Activated naive CD8-positive, alpha-beta T cell treated with anti-CD3 and anti-CD28 coated beads, Interleukin-2, amount 50 U/mL, for 24 hours (primary cell): ENCODE measurements around the gene FLOT1.

Experiments
- ATAC-seq: fragments of 150-1000 bp; cut with Tn5 transposase; one replicate; pipeline ENCODE4 v1.10.0; 2021
- DNase-seq: peaks from one replicate; pipeline ENCODE4 v3.0.0; 2021
- H3K27ac Mint-ChIP-seq: one replicate; pipeline ENCODE4 v1.8.0; 2021; ENCODE audit warnings: mild to moderate bottlenecking, mixed read lengths
- H3K27me3 Mint-ChIP-seq: one replicate; pipeline ENCODE4 v1.8.0; 2021; ENCODE audit warnings: mixed read lengths
- H3K36me3 Mint-ChIP-seq: one replicate; pipeline ENCODE4 v1.8.0; 2021; ENCODE audit warnings: low read depth, mixed read lengths
- H3K4me1 Mint-ChIP-seq: one replicate; pipeline ENCODE4 v1.8.0; 2021; ENCODE audit warnings: mixed read lengths
- H3K4me3 Mint-ChIP-seq: one replicate; pipeline ENCODE4 v1.8.0; 2021; ENCODE audit warnings: mild to moderate bottlenecking, moderate library complexity, mixed read lengths
- H3K9me3 Mint-ChIP-seq: one replicate; pipeline ENCODE4 v1.8.0; 2021; ENCODE audit warnings: mixed read lengths

The FLOT1 gene

DNA sequence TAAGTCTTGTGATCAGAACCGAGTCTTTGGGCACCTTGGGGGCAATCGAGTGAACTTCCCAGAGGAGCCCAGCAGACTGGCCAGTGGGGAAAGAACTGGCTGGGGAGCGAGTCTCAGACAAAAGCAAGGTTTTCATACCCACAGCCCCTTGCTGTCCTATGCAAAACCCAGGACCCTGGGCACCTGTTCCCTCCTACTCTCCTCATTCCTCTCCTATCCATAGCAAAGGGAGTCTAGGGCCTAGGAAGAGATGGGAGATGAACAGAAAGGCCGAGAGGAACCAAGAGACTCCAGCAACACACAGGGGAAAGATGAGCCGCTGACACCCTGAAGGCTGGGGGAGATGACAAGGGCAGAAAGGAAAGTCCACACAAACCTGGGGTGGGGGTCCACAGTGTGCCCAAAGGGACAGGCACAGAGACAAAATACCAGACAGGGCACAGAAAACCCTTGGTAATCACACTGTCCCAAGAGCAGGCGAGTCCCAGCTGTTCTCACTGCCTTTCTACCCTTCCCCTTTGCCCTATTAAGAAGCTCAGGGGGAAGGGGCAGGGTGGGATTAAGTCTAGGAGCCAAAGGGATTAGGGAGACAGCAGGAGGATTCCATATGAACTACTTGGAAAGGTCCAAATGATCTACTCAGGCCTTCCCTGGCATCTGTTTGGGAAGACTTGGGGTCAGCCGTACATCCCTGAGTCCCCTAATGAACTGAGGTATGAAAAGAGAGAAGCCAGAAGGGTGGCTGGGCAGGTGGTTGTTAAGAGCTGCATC is 62.5 kb downstream of the FLOT1 start:
- Mint-ChIP-seq H3K9me3 (no peaks in the 10 kb centered on the region), H3K36me3 (peaks cover 81% of the 10 kb centered on the region), H3K27me3 (no peaks in the 10 kb centered on the region), H3K27ac (peak overlapping the region; percentile 98), H3K4me3 (peak overlapping the region; percentile 100), H3K4me1 (peaks cover 38% of the 10 kb centered on the region)
- ATAC-seq (no peak), DNase-seq (no peak)

DNA sequence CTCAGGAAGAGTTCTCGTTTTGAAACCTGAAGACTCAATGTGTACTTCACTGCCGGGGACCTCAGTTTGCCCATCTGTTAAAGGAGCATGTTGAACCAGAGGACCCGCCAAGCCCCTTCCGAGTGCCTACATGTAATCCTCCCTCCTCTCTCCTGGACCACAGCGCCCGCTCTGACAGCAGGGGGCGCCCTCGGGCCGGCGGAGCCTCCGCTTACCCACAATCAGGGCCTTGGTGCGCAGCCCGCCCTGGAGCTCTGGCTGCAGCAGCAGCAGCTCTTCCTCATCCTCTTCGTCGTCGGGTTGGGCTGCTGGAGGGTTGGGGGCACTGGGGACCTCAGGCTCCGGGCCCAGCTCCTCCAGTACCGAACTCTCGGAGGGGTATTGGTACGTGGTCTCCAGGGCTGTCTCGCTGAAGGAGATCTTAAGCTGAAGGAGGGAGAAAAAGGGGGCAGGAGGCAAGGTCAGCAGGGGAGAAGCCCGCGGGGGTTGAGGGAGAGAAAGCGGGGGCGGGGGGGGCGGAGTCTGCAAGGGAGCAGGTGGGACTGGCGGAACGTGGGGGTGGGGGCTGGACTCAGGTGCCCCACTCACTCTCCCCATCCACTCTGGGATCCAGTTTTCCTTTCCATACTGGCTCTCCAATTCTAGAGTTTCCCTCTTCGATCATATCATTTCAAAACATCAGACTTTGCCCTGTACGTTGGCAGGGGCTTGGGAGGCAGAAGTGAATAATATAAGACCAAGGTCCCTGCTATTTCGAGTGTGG is 63.3 kb downstream of the FLOT1 start:
- H3K27ac Mint-ChIP-seq: peak overlapping the region; percentile 98
- no peaks in the 10 kb centered on the region for H3K27me3 Mint-ChIP-seq
- DNase-seq (peak; percentile 95), ATAC-seq (peak; percentile 52)
- no peaks in the 10 kb centered on the region for H3K9me3 Mint-ChIP-seq
- peak overlapping the region; percentile 100 for H3K4me3 Mint-ChIP-seq
- peaks cover 75% of the 10 kb centered on the region for H3K36me3 Mint-ChIP-seq
- H3K4me1 Mint-ChIP-seq: peaks cover 39% of the 10 kb centered on the region
